Measurements from ENCODE around the gene CHERP.
"Not testable (repeated sequence)": the region's sequence is repeated elsewhere in the genome, so short reads cannot be mapped to it uniquely, and the experiment has no call there.

The CHERP gene

DNA sequence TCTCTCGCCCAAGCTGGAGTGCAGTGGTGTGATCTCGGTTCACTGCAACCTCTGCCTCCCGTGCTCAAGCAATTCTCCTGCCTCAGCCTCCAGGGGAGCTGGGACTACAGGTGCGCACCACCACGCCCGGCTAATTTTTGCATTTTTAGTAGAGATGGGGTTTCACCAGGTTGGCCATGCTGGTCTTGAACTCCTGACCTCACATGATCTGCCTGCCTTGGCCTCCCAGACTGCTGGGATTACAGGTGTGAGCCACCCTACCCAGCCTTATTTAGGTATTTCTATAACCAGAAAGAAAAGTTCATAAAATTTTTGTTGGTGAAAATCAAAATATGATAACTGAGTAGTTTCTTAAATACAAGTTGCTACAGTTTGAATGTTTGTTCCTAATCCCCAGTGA is 1.5 kb upstream of the CHERP start:
- DNase-seq (ENCODE audit: low spot score) = not testable (repeated sequence)

DNA sequence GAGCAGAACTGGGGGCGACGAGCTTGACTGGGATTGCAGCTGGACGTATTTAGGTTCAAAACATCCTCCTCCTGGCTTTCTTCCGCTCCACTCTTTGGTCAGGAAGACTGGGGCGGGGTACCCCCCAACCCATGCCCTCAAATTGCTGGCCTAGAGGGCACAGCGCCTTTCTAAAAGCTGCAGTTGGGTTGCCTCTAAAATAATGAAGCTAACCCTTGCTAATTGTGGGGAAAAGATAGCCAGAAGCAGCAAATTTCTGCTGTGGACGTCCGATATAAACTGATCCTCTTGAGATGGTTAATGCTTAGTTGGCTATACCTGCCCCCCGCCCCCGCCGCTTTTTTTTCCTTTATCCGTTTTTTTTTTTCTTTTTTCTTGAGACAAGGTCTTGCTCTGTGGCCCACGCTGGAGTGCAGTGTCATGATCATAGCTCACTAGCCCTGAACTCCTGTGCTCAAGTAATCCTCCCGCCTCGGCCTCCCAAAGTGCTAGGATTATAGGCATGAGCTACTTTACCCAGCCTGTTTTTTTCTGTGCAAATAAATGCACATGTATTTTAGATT is 754 bp upstream of the CHERP start:
- DNase-seq (ENCODE audit: low spot score) = no peak

DNA sequence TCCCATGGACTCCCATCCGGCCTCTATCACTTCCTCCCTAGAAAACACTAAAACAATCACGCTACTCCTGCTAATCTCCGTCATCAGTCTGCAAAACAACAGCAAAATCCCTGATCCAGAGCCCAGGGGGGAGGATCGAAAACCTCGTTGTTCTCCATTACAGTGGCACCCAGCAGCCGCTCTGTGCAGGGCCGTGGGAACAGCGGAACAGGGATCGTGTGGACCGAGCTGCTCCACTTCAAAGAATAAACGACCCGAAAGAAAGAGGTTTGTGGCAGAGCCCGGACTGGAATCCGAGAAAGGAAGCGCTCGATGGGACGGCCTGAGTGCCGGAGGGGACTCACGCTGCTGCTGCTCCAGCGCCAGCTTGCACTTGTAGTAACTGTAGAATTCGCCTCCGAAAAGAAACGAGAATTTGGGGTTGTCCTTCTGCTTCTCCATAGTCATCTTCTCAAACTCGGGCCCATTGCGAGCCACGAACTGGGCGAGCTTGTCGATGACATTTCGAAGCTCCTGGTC is 652 bp downstream of the CHERP start:
- DNase-seq (ENCODE audit: low spot score) = no peak

DNA sequence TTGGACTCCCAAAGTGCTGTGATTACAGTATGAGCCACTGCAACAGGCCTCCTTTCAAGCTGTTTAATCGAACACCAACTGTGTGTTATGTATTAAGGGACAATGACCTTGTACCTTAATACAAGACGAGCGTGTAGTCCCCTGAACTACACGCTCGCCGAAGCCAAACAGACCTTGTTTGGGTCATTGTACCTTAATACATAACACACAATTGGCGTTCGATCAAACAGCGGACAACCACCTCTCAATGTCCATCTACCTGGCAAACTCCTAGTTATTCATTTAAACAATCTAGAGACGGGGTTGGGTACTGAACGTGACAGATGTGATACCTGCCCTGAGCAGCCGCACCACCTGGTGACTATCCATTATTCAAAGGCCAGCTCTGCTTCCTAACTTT is 1.3 kb downstream of the CHERP start:
- DNase-seq (ENCODE audit: low spot score) = no peak

DNA sequence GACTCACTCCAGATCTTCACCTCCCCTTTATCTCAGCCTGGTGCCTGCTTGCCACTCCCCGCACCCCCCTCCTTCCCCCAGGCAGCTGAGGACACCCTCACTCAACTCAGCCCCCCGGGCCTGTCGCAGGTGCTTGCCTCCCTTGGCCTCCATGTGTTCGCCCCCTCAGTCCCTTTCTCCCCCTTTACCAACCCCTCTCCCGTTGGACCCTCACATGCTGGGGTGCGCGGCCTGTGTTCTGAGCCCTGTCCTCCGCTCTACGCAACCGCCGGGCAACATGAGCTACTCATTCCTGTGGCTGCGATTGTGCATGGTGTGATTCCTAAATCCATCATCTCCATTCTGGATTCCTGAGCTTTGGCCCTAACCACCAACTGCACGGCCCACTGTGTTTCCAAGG is 5.1 kb downstream of the CHERP start:
- no peak for DNase-seq (ENCODE audit: low spot score)

DNA sequence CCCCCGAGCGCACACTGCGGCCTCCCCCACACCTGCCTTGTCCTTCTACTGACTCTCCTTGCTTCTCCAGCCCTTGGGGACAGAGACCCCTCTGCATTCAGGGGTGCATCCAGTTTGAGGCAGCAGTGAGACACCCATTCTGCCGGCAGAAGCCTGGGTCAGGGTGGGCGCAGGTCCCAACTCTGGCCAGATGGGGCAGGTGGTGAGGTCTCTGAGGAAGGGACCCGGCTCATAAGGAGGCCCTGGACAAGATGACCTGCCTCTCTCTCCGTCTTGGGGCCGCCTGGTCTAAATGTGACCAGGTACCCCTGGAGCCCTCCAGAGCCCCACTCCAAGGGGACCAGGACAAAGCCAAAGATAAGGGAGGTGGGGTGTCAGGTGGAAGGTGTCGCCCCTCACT is 6.1 kb downstream of the CHERP start:
- peak; percentile 38 for DNase-seq (ENCODE audit: low spot score)

DNA sequence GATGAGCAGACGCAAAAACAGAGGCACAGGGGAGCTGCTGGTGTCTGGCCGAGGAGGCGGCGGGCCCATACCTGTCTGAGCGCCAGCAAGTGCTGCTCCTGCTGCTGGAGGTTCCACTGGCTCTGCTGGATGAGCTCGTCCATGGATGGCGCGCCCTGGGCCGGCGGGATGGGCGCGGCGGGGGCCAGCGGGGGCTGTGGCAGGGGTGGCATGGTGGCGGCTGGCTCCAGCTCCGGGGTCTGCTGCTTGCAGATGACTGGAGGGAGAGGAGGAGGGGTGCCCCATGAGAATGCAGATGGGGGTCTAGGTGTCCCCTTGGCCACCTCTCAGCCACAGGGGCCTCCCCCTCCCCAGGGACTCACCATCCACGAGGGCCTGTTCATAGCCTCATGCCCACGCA is 6.9 kb downstream of the CHERP start:
- peak; percentile 9 for DNase-seq (ENCODE audit: low spot score)

DNA sequence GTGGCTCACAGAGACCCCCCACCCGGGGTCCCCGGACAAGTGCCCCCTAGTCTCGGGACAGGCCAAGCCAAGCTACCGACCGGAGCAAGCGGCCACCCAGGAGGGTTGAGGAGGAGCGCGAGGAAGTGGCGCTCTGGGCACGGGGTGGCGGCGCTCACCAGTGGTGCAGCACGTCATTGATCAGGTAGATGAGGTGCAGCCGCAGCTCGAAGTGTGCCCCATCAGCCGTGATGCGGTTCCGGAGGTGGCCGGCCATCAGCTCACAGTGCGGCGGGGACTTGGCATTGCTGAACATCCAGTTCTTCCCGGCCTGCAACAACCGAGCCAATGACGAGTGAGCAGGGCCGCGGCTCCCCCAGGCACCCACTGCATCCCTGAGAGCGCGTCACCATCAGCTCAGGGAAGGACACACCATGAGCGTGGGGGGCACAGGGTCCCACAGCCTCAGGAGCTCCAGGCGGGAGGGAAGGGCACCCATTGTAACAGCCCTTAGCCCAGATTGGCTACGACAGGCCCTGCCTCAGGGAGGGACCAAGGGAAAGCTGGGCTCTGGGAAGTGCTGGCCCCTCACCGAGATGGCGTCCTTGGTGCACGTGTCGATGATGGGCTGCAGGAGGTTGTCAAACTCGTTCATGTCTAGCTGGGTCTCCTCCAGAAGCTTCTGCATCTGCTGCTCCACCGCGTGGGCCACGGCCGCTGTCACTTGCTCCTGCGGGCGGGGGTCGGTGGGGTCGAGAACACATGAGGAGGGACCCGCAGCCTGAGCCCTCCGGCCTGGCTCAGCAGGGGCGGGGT is 9.6 kb downstream of the CHERP start:
- peak; percentile 3 for DNase-seq (ENCODE audit: low spot score)

DNA sequence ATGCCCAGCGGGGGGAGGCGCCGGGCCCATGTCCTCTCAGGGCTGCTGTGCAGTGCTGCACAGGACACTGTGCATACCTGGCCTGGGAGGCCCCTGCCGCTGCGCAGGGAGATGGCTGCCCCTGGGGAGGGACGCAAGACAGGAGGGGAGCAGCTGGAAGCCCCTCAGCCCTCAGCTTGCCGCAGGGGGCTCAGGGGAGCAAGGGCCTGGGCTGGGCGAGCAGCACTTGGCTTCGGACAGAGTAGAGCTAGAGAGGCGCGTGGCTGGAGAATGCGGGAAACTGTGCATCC is 10.9 kb downstream of the CHERP start:
- DNase-seq (ENCODE audit: low spot score) = no peak

DNA sequence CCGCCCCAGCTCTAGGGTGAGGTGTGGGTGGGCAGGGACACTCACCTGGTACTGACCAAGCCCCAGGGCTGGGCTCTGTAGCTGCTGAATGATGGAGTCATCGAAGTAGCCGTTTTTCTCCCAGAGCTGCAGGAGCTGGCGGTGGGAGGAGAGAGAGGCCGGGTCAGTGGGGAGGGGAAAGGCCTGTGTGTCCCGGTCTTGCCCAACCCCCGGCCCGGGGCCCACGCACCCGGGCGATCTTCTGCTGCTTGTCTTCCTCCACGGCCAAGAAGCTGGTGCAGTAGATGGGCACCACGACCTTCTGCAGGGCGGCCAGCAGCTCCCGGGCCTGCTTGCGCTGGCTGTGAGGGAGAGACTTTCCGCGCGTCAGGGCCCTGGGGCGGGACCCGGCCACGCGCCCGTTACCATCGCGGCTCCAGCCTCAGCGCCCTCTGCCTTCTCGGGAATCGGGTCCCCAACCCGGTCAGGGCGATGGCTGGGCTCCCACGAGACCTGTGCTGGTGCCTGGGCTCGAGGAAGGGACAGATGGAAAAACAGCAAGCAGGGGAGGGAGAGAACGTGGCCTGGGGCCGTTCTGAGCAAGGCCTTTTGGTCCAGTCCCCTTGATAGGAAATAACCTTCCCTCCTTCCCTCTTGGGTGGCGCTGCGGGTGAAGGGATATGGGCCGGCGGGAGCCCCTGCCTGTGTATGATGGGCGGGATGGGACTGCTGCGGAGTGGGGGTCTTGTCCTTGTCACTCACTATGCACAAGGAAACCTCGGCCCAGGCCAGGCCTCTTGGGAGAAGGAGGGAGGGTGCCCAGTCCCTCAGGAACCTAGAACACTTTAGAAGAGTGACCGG is 11.5 kb downstream of the CHERP start:
- DNase-seq (ENCODE audit: low spot score) = no peak

DNA sequence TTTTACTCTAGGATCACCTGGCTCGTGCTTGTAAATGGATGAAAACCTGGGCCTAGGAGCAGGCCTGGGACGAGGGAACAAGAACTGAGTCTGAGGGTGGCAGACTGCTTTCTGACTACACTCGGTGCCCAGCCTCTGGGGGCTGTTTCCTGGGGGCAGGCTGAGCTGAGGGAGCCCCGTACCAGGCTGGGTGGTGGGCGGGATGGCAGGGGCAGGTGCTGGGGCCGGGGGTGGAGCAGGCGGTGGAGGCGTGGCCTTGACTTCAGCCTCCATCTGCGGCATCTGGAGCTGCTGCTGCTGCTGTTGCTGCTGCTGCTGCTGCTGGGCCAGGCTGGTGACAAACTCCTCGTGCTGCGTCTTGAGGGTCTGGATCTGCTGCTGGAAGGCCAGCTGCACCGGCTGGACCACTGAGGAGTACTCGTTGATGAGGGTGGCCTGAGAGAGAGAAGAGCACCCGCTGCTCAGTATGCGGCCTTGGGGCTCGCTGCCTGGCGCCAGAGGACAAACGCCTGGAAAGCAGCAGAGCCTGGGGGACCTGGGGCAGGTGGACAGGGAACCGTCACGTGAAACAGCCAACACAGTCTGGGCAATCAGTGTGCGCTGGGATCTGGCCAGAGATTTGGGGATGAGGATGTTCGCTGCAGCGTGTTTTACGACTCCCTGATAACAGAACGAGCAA is 12.6 kb downstream of the CHERP start:
- no peak for DNase-seq (ENCODE audit: low spot score)

DNA sequence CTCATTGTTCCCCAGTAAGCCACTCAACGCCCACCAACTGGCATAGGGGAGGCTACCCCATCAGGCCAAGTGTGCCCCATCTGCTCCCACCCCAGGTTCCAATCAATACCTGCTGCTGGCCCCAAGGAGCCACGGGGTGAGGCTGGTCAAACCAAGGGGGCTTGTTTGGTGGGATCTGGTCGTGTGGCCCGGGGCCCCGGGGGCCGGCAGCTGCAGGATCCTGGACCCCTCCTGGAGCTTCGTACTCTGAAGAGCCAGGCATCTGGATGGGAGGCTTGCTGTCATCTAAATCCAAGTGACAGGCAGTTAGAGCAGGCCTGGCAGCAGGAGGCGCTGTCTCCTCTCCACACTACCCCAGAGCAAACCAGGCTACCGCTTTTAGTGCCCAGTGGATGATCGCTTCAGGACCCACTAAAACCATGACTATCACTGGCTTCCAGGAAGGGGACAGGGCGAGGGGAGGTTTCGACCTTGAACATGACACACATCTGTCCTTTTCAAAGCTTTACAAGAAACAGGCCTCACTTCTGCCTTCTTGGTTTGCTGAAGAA is 14.2 kb downstream of the CHERP start:
- peak; percentile 59 for DNase-seq (ENCODE audit: low spot score)

DNA sequence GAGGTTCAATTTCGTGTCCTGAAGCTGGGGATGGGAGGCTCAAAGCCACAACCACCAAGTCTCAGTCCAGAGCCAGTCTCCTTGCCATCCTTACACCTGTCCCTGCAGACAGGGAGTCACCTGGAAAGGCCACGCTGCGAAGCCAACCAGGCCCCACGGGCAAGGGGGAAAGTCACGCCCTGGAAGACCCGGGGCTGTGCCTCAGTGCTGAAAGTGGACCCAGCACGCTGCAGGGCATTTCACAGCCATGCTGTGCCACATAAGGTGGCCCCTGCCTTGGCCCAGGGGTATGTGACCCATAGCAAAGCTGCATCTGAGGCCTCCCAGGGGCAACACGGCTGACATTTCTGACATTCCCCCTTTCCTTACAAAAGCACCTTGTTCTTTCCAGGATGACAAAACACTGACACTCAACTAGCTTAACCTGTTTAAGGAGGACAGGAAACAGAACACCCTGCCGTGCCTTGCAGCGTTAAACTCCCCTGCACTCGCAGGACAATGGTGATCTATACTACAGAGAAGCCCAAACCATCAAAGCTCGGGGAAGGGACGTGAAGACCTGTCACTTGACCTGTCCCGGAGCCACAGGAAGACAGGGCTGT is 14.8 kb downstream of the CHERP start:
- DNase-seq (ENCODE audit: low spot score) = no peak

DNA sequence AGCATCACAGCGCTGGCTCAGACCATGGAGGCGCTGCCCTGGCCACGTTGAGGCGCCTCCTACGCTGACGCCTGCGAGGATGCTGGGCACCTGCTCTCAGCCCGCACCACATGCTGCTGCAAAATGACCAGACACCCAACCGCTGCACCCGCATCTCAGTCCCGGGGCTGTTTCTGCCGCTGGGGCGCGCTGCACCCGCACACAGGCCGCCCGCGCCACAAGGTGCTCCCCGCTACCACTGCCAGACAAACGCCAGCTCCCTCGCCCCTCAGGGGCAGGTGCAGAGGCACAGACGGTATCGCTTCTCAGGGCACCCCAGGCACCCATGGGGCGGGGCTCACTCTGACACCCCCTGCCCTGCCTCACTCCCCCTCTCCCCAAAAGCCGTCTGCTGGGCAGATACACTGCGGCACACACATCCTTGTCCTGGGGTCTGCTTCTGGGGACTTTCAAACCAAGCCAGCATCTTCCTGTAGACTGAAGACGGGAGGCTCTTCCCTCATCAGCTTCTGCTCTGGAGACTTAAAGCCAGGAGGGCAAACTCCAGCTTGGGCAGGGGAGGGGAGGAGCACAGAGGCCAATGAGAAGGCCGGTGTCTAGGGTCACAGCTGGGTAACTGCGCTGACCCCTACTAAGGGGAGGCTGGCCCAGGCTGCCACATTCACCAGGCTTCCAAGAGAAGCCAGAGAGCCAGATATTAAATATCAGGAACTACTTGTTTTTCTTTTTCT is 16.3 kb downstream of the CHERP start:
- peak; percentile 27 for DNase-seq (ENCODE audit: low spot score)

DNA sequence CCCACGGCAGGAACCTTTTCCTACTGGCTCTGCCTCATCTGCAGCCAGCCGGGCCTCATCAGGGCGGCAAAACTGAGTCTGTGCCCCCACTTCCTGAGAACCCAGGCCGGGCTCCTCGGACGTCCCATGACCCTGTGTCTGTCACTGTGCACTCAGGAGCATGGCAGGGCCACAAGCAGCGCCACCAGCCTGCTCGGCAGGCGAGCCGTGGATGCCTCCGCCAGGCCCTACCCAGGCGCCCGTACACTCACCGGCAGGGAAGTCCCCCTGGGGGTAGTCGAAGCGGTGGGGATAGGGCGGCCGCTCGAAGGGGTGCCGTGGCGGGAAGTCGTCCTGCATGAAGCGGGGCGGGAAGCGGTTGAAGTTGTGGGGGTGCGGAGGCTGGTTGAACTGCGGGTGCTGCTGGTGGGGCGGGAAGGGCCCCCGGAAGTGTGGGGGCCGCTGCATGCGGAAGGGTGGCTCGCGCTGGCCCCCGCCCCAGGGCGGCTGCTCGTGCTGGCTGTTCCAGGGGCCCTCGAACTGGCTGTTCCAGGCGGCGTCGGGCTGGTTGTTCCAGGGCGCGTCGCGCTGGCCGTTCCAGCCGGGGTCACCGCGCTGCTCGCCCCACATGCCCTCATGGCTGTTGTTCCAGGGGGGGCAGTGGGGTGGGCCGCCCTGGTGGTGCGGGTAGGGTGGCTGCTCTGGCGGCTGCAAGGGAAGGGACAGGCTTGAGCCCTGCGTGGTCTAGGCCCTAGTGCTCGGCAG is 17.1 kb downstream of the CHERP start:
- DNase-seq (ENCODE audit: low spot score) = peak; percentile 15

DNA sequence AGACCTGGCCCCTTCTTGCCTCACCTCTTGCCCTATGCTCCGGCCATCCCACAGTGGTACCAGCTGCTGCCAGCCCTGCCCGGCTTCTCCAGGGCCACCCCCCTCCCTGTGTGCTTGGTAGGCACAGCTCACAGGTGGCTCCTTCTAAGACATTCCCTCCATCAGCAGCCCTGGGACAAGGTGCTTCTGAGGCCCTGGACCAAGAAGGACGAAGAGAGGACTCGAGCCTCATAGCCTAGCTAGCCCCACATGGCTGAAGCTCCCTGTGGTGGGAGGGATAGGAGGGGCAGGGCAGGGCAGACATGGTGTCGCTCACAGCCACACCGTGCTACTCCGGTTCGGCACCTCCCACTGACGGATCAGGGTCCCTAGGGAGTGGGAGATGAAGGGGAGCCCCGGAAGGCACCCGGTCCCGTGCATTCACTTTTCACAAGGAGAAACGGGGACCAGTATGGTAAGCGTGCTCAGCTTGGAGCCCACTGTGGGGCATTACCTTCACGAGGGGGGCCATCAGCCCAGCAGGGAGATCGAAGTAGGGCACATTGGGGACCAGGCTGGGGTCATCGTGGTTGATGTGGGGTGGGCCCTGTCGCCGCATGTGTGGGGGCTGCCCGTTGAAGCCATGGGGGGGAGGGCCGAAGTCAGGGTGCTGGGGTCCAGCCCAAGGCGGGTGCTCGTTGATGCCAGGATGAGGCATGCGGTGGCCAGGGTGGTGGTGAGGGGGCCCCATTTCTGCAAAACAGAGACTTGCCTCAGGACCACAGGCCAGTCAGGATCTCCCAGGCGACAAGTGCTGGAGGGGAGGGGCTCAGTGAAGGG is 19.5 kb downstream of the CHERP start:
- no peak for DNase-seq (ENCODE audit: low spot score)

DNA sequence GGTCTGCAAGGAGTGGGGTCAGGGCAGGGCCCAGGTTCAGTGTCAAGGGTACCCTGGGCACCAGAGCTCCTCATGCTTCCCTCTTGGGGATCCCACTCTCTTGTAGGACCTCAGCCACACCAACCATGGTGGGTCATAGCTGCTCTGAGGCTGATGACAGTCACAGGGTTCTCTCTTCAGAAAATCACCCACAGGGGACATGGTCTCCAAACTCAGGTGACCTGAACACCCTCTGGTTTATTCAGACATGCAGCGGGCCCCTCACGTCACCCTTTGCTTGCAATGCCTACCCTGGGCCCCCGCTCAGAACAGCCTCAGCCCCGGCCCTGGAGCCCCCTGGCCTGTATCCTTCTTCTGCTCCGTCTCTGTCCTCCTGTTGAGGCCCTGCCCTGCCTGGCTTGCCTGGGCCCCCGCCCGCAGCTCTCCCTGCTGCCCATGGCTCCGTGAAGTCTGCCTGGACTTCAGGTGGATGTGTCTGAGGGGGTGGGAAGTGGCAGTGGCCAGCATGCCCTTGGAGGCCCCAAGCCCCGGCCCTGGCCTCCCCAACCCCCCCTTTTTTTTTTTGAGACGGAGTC is 20.4 kb downstream of the CHERP start:
- DNase-seq (ENCODE audit: low spot score) = no peak

DNA sequence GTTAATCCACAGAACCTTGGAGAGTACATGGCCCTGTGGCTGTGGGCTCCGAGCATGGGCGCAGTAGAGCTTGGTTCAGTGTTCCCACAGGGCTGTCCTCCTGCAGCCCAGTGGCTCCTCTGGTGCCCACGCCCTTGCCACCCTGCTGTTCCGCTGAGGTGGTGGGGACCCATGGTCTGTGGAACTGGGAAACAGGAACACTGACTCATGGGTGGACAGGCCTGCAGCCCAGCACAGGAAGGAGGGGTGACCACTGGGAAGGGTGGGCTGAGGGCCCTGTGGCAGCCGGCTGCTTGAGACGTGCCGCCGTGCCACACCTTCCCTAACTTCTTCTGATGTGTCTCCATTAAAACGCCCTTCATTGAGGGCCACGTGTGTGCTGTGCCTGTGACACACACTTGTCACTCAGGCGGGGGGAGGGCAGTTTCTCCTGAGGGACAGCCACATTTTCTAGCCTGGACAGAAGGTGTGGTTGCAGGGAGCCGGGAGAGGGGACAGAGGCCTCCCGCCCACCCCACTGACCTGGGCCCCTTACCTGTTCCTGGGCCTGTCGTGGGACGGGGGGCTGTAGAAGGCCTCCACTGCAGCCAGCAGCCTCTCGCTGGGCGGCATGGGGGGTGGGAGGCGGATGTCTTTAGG is 21.1 kb downstream of the CHERP start:
- no peak for DNase-seq (ENCODE audit: low spot score)
